WTC11 (cell line): Measurements from ENCODE around the gene ZFP62. TPM values are rescaled to one million over a fixed set of nuclear protein-coding genes. Genes with fewer than 3 reads are reported as not detected.

ENCODE experiments used
- total RNA-seq: library from RNA; stranded (reverse); gene quantifications from 3 replicates; pipeline ENCODE4 v1.2.3, GENCODE V29; 2021

Gene ZFP62
- total RNA-seq, 1 experiment from 2014 or later, result 41.2 TPM

Other genes starting within 250 kb of the ZFP62 start
- gene FLT4, start 211.7 kb downstream of the ZFP62 start, total RNA-seq, result 11.0 to 12.7 TPM (median 12.4 TPM) in 3 replicates
- gene OR2Y1, start 121.2 kb downstream of the ZFP62 start, total RNA-seq, result not detected in 3 replicates
- 78.4 to 93.6 TPM (median 86.3 TPM) in 3 replicates for gene MGAT1, start 58.5 kb downstream of the ZFP62 start, total RNA-seq
- gene BTNL8, start 37.9 kb upstream of the ZFP62 start, total RNA-seq, result 0.48 to 0.96 TPM (median 0.85 TPM) in 3 replicates
- not detected in 3 replicates for gene BTNL3, start 127.6 kb upstream of the ZFP62 start, total RNA-seq
- gene BTNL9, start 179.0 kb upstream of the ZFP62 start, total RNA-seq, result 1.6 to 3.4 TPM (median 1.8 TPM) in 3 replicates